ENCODE measurements around the gene TAF1B. TPM values are rescaled to one million over a fixed set of nuclear protein-coding genes. Genes with fewer than 3 reads are reported as not detected.

Gene TAF1B
- total and polyA plus RNA-seq, 8 donors = 22.0 to 33.9 (median 28.2) TPM

- Histone ChIP-seq H3K4me1 (peaks cover 5 to 6% of the 10 kb centered on the region in 2 donors), H3K9me3 (no peaks in the 10 kb centered on the region), H3K27me3 (no peaks in the 10 kb centered on the region), H3K36me3 (no peaks in the 10 kb centered on the region), H3K4me3 (no peak overlapping the region), H3K27ac (no peak overlapping the region)
- ATAC-seq (no peak), DNase-seq (no peak)
- TF ChIP-seq CTCF (IDR thresholded peaks at IDR 0.05) = no peak
- intact Hi-C loops (cut with DNase I) = no loop called here
Observed at GRCh38 chr2:9966491-9967022, 123.3 kb downstream of the TAF1B start.

GRCh38 chr2:9967053-9967775 lies 123.9 kb downstream of the TAF1B start:
- Histone ChIP-seq H3K4me1 (peaks cover 5 to 6% of the 10 kb centered on the region in 2 donors), H3K36me3 (no peaks in the 10 kb centered on the region), H3K9me3 (no peaks in the 10 kb centered on the region), H3K4me3 (no peak overlapping the region), H3K27ac (no peak overlapping the region), H3K27me3 (no peaks in the 10 kb centered on the region)
- intact Hi-C loops (cut with DNase I) = no loop called here
- ATAC-seq = no peak
- DNase-seq = no peak
- TF ChIP-seq CTCF (IDR thresholded peaks at IDR 0.05) = no peak

- H3K4me3 ChIP-seq = no peak overlapping the region
- no peak for TF ChIP-seq CTCF (IDR thresholded peaks at IDR 0.05)
- no peaks in the 10 kb centered on the region for H3K36me3 ChIP-seq
- intact Hi-C loops (cut with DNase I) = no loop called here
- H3K4me1 ChIP-seq = peaks cover 6 to 12% of the 10 kb centered on the region in 2 donors
- H3K27me3 ChIP-seq = peaks cover 0 to 8% of the 10 kb centered on the region in 2 donors
- H3K9me3 ChIP-seq = no peaks in the 10 kb centered on the region
- peak in 2 of 4 donors; percentile 42 to 78 for DNase-seq
- no peak overlapping the region for H3K27ac ChIP-seq
- peak; percentile 94 for ATAC-seq
Observed at GRCh38 chr2:9968553-9969497, 125.6 kb downstream of the TAF1B start.

GRCh38 chr2:9970200-9971044 lies 127.1 kb downstream of the TAF1B start:
- Histone ChIP-seq H3K9me3 (no peaks in the 10 kb centered on the region), H3K4me3 (no peak overlapping the region), H3K27me3 (peaks cover 0 to 8% of the 10 kb centered on the region in 2 donors), H3K4me1 (peaks cover 13 to 22% of the 10 kb centered on the region in 2 donors), H3K36me3 (no peaks in the 10 kb centered on the region), H3K27ac (no peak overlapping the region)
- DNase-seq = peak in 1 of 4 donors; percentile 44
- TF ChIP-seq CTCF (IDR thresholded peaks at IDR 0.05) = no peak
- intact Hi-C loops (cut with DNase I) = no loop called here
- ATAC-seq = no peak

Measured in left lung (tissue), 10 donors.